HG03558 (cell line): Measurements from ENCODE around the gene PLIN3.
"Not testable (repeated sequence)": the region's sequence is repeated elsewhere in the genome, so short reads cannot be mapped to it uniquely, and the experiment has no call there.

Experiments used
- ATAC-seq: cut with Tn5 transposase; IDR thresholded peaks from one replicate; pipeline ENCODE4 v1.9.1; 2021; ENCODE audit warnings: moderate number of reproducible peaks; ENCODE audit not compliant: unreplicated experiment; ENCODE audit errors: extremely low read depth

The PLIN3 gene

GRCh38 chr19:4816202-4816949, 51.1 kb downstream of the PLIN3 start:
- no peak for ATAC-seq

- ATAC-seq = no peak
These were observed 51.9 kb downstream of the PLIN3 start for GRCh38 chr19:4815426-4816201.

GRCh38 chr19:4814625-4815425, 52.6 kb downstream of the PLIN3 start:
- ATAC-seq = no peak

- ATAC-seq = no peak
These were observed 55.9 kb downstream of the PLIN3 start for GRCh38 chr19:4811328-4812131.

- no peak for ATAC-seq
These were observed 60.3 kb downstream of the PLIN3 start for GRCh38 chr19:4807188-4807587.

- no peak for ATAC-seq
These were observed 61.1 kb downstream of the PLIN3 start for GRCh38 chr19:4806384-4806783.

GRCh38 chr19:4805140-4805539, 62.3 kb downstream of the PLIN3 start:
- ATAC-seq = not testable (repeated sequence)

GRCh38 chr19:4803736-4804695, 63.5 kb downstream of the PLIN3 start:
- no peak for ATAC-seq

GRCh38 chr19:4802711-4803110, 64.8 kb downstream of the PLIN3 start:
- no peak for ATAC-seq

GRCh38 chr19:4801085-4801619, 66.3 kb downstream of the PLIN3 start:
- ATAC-seq = no peak

GRCh38 chr19:4800591-4801081, 66.8 kb downstream of the PLIN3 start:
- no peak for ATAC-seq

- ATAC-seq = no peak
These were observed 72.1 kb downstream of the PLIN3 start for GRCh38 chr19:4795400-4795799.

GRCh38 chr19:4794971-4795370, 72.5 kb downstream of the PLIN3 start:
- ATAC-seq = no peak

- ATAC-seq = not testable (repeated sequence)
These were observed 74.2 kb downstream of the PLIN3 start for GRCh38 chr19:4793278-4793677.

GRCh38 chr19:4792866-4793195, 74.6 kb downstream of the PLIN3 start:
- ATAC-seq = not testable (repeated sequence)

- ATAC-seq = not testable (repeated sequence)
These were observed 75.2 kb downstream of the PLIN3 start for GRCh38 chr19:4792019-4792865.

GRCh38 chr19:4791183-4792018, 76.1 kb downstream of the PLIN3 start, which contains the start of gene FEM1A:
Gene FEM1A, plus strand, starts transcription at chr19:4791734. Its CDS starts 121 bp downstream, at chr19:4791855.
- peak; percentile 82 for ATAC-seq
